Natural killer cell treated with Interleukin-12 subunit alpha and Interleukin-12 subunit beta and Interleukin-15 and Interleukin-18, amount 100 ng/mL, for 72 hours (primary cell): ENCODE results near the gene CNIH3. TPM values are rescaled to one million over a fixed set of nuclear protein-coding genes. Genes with fewer than 3 reads are reported as not detected.

Experiments used
- ATAC-seq, 2 donors: fragments of 150-1000 bp; cut with Tn5 transposase in 1 of 2; sonication (Bioruptor Pico), chemical (Tn5 transposase) in 1 of 2; 2 replicates each; pipeline ENCODE4 v1.10.0; 2021
- DNase-seq: peaks from one replicate; pipeline ENCODE4 v3.0.0; 2022; ENCODE audit warnings: low spot score
- H3K27ac Mint-ChIP-seq, 2 donors: 1 replicate in 1 of 2; 2 replicates in 1 of 2; pipeline ENCODE4 v1.8.0; 2022; ENCODE audit warnings: mixed read lengths in 2 of 2, mild to moderate bottlenecking in 1 of 2, moderate library complexity in 1 of 2
- H3K27me3 Mint-ChIP-seq, 2 donors: 1 replicate in 1 of 2; 2 replicates in 1 of 2; pipeline ENCODE4 v1.8.0; 2022; ENCODE audit warnings: mixed read lengths in 2 of 2
- H3K36me3 Mint-ChIP-seq: one replicate; pipeline ENCODE4 v1.8.0; 2022; ENCODE audit warnings: mixed read lengths
- H3K4me1 Mint-ChIP-seq, 2 donors: 1 replicate in 1 of 2; 2 replicates in 1 of 2; pipeline ENCODE4 v1.8.0; 2022; ENCODE audit warnings: low read depth in 2 of 2, mixed read lengths in 2 of 2, mild to moderate bottlenecking in 1 of 2
- H3K4me3 Mint-ChIP-seq: one replicate; pipeline ENCODE4 v1.8.0; 2022; ENCODE audit warnings: mixed read lengths
- H3K9me3 Mint-ChIP-seq: 2 replicates; pipeline ENCODE4 v1.8.0; 2022; ENCODE audit warnings: mixed read lengths
- total RNA-seq, 2 donors: library from RNA; stranded (reverse); gene quantifications; one replicate each; pipeline ENCODE4 v1.2.3, GENCODE V29; 2022

Gene CNIH3
- total RNA-seq, 2 donors from 2014 or later, result 1.5 TPM

DNA sequence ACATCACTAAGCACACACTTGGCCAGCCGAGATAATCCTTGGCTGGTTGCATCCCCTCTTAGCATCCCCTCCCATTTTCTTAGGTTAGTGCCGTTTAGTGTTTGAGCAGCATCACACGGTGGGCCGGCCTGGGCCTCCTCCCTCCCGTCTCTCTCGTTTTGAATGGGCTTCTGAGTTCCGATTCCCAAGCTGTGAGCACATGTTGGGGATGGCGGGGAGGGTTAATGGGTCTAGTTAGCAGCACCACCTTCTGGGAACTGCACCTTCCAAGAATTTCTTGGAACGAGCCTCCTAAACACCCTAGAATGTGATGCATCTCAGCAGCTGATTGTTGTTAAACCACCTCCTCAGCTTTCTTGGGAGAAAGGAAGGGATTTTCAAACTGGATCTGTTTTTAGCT, 73.3 kb downstream of the CNIH3 start:
- ATAC-seq, result no peak

DNA sequence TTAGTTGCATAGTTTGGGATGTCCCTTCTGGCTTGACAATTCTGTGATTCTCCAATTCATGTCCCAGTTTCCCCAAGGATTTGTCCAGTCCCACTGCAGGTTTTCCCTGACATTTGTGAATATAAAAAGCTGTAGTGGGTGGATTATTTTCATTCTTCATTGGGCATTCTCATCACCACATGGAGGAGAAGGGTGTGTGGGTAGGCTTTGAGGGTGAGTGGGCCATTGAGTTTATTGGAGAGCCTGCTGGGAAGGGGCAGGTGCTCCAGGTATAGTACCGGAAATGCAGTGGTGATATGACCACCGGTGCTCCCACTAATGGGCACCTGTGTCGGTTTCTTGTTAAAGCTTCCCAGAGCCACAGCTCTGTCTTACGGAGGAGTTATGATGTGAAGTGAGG, 74.5 kb downstream of the CNIH3 start:
- H3K27me3 Mint-ChIP-seq, result peaks cover 5 to 6% of the 10 kb centered on the region in 2 donors
- DNase-seq, result no peak
- no peaks in the 10 kb centered on the region for H3K4me1 Mint-ChIP-seq
- H3K36me3 Mint-ChIP-seq, result no peaks in the 10 kb centered on the region
- no peak overlapping the region for H3K27ac Mint-ChIP-seq
- no peak overlapping the region for H3K4me3 Mint-ChIP-seq
- ATAC-seq, result no peak
- no peaks in the 10 kb centered on the region for H3K9me3 Mint-ChIP-seq

More for the DNA sequence above, 73.3 kb downstream of the CNIH3 start:
- no peak overlapping the region for H3K27ac Mint-ChIP-seq
- no peak overlapping the region for H3K4me3 Mint-ChIP-seq
- no peaks in the 10 kb centered on the region for H3K36me3 Mint-ChIP-seq
- no peaks in the 10 kb centered on the region for H3K4me1 Mint-ChIP-seq
- no peak for DNase-seq
- no peaks in the 10 kb centered on the region for H3K9me3 Mint-ChIP-seq
- H3K27me3 Mint-ChIP-seq, result peaks cover 5 to 6% of the 10 kb centered on the region in 2 donors

DNA sequence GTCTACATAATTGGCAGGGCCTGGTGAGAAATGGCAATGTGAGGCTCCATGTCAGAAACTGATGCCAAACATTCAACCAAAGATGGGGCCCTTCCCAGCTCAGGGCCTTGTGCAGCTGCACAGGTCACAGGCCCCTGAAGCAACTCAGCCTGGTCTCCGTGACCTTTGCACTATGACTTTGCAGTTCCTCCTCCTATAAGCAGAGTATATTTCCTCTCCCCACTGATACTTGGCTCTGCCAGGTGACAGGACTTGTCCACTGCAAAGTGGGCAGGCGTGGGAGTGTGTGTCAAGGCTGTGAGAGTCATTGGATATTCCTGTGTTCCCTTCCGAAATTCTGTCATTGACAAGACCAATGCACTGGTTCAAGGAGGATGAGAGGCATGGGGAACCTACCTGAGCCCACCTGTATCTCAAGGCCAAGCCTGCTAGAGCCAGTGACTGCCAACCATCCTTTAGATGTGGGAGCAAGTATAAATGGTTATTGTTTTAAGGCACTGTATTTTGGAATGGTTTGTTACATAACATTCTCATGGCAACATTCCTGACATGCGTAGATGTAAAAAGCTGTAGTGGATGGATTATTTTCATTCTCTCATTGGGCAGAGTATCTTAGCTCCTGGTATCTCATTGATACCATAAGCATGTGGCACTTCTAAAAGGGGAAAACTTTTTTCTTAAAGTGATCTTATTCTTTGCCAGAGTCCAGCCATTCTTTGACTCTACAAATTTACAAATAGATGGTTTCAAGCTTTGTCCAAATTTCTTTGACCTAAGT, 75.2 kb downstream of the CNIH3 start:
- no peak for DNase-seq
- Mint-ChIP-seq H3K4me3 (no peak overlapping the region), H3K36me3 (no peaks in the 10 kb centered on the region), H3K27ac (no peak overlapping the region), H3K4me1 (no peaks in the 10 kb centered on the region), H3K27me3 (peaks cover 8 to 14% of the 10 kb centered on the region in 2 donors), H3K9me3 (no peaks in the 10 kb centered on the region)
- no peak for ATAC-seq

DNA sequence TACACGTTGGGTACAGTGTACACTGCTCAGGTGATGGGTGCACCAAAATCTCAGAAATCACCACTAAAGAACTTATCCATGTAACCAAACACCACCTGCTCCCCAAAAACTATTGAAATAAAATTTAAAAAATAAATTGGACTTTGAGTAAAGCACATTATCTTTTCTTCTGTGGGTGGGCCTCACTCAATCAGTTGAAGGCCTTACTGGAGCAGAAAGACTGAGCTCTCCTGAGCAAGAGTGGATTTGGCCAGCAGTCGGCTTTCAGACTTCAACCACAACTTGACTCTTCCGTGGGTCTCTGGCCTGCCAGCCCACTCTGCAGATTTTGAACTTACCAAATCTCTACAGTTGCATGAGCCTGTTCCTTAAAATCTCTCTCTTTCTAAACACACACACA, 78.9 kb downstream of the CNIH3 start:
- H3K9me3 Mint-ChIP-seq, result no peaks in the 10 kb centered on the region
- no peak overlapping the region for H3K4me3 Mint-ChIP-seq
- ATAC-seq (no peak), DNase-seq (no peak)
- peaks cover 4 to 12% of the 10 kb centered on the region in 2 donors for H3K27me3 Mint-ChIP-seq
- H3K4me1 Mint-ChIP-seq, result no peaks in the 10 kb centered on the region
- H3K27ac Mint-ChIP-seq, result no peak overlapping the region
- H3K36me3 Mint-ChIP-seq, result no peaks in the 10 kb centered on the region

DNA sequence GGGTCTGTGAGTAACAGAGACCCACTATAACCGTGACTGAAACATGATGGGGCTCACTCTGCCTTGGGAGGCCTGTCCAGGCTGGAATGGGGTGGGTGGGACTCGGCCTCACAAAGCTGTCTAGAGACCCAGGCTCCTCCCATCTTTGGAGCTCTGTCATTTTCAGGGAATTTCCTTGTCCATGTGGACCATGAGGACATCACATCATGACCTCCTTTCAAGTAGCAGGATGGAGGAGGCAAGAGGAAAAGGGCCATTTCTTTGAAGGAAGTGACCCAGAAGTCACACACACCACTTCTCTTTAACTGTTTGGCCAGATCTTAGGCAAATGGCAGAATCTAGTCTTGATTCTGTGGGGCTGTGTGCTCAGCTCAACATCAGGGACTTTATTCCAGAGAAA, 79.9 kb downstream of the CNIH3 start:
- no peak for DNase-seq
- Mint-ChIP-seq H3K4me3 (no peak overlapping the region), H3K27ac (no peak overlapping the region), H3K36me3 (no peaks in the 10 kb centered on the region), H3K27me3 (peaks cover 4 to 12% of the 10 kb centered on the region in 2 donors), H3K4me1 (no peaks in the 10 kb centered on the region), H3K9me3 (no peaks in the 10 kb centered on the region)
- no peak for ATAC-seq

DNA sequence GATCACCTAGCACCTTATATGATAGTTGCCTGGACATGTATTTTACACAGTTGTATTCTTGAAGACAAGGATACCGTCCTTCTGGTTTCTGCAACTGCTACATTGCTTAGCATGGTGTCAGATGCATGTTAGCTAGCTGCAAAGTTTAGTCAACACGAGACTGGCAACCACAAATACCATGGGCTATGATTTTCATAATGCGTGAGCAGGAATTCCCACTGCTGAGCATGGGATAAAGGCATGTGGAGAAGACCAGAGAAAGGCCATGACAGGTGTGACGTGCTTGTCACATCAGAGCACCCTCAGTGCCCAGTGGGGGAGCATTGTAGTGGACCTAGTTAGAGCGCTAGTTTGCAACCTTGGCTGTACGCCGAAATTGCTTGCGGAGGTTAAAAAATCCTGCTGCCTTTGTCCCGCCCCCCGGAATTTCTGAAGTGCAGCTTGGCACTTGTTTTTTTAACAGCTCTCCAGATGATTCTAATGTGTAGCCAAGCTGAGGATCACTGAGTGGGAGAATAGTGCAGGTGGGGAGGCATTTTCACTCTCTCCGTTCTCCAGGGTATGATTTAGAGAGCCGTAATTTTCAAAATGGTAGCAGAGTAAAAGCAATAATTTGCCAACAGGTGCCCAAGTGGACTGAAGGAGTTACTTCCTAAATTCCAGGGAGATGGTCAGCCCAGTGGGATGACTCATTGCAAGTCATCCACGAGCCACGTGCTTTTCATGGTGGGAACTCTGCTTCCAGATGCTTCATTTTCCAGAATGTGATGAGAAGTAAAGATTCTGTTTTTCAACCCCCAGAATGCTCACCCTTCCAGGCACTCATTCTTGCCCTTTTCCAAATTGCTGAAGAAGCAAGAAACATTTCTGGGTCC, 81.0 kb downstream of the CNIH3 start:
- H3K4me1 Mint-ChIP-seq, result no peaks in the 10 kb centered on the region
- H3K4me3 Mint-ChIP-seq, result no peak overlapping the region
- peaks cover 4 to 12% of the 10 kb centered on the region in 2 donors for H3K27me3 Mint-ChIP-seq
- DNase-seq (no peak), ATAC-seq (no peak)
- no peaks in the 10 kb centered on the region for H3K9me3 Mint-ChIP-seq
- H3K27ac Mint-ChIP-seq, result no peak overlapping the region
- no peaks in the 10 kb centered on the region for H3K36me3 Mint-ChIP-seq

DNA sequence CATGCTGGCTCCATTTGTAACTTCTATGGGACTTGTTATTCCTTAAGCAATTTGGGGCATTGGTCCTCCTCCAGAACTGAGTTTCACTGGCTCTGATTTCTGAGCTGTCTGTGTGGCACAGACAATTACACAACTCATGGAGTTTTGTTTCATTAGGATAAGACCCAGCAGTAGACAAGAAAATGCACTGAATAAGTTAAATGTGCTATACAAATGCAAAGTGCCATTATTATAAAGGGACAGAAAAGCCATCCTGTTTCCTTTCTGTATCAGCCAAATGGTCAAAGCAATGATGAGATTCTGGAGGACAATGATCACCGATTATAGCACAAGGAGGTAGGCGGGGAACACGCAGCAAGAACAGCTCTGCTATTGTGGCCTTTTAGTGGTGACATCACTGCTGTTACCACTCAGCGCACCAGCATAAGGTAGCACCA, 81.9 kb downstream of the CNIH3 start:
- Mint-ChIP-seq H3K27ac (no peak overlapping the region), H3K36me3 (no peaks in the 10 kb centered on the region), H3K4me3 (no peak overlapping the region), H3K4me1 (no peaks in the 10 kb centered on the region), H3K27me3 (peaks cover 4 to 12% of the 10 kb centered on the region in 2 donors), H3K9me3 (no peaks in the 10 kb centered on the region)
- ATAC-seq, result no peak
- DNase-seq, result no peak

DNA sequence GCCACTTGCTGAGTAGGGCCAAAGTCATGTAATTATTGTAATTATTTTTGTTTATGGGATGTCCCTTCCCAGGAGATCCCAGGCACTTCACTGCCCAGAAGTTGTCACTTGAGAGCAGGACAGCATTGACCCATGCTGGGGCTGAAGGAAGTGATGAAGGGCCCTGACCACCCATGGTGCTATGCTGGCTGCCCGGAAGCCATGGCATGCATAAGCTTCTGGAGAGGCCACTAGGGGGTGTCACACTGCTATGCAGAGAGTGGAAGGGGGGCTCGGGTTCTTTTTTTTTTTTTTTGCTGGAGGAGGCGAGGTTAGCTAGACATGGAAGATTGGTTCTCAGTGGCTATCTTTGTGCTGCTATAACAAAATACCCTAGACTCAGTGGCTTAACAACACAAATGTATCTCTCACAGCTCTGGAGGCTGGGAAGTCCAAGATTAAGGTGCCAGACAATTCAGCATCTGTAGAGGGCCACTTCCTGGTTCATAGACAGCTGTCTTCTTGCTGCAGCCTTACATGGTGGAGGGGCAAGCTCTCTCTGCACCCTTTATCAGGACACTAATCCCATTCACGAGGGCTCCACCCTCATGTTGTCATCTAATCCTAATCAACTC, 84.9 kb downstream of the CNIH3 start:
- ATAC-seq (no peak), DNase-seq (no peak)
- no peak overlapping the region for H3K4me3 Mint-ChIP-seq

DNA sequence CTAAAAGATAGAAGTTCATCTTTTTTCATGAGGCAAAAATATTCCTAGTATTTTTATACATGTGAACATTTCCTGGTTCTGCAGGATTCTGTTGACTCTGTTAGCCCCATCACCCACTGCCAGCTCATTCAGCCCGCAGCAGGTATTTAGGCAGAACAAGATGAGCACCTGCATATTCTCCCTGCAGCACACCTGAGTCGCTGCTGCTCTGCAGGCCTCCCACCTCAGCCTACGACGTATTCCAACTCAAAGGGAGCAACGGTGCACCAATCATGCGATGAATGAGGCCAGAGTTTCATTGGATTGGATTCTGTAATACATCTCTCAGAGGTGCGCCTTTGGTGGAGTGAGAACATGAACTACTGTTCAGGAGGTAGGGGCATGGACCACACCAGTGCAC, 87.6 kb downstream of the CNIH3 start:
- H3K27me3 Mint-ChIP-seq, result peaks cover 9 to 10% of the 10 kb centered on the region in 2 donors
- DNase-seq (no peak), ATAC-seq (no peak)
- H3K27ac Mint-ChIP-seq, result no peak overlapping the region
- H3K9me3 Mint-ChIP-seq, result no peaks in the 10 kb centered on the region
- no peaks in the 10 kb centered on the region for H3K36me3 Mint-ChIP-seq
- no peaks in the 10 kb centered on the region for H3K4me1 Mint-ChIP-seq
- no peak overlapping the region for H3K4me3 Mint-ChIP-seq

More for the DNA sequence above, 84.9 kb downstream of the CNIH3 start:
- H3K4me1 Mint-ChIP-seq, result no peaks in the 10 kb centered on the region
- peaks cover 0 to 5% of the 10 kb centered on the region in 2 donors for H3K27me3 Mint-ChIP-seq
- H3K36me3 Mint-ChIP-seq, result no peaks in the 10 kb centered on the region
- H3K9me3 Mint-ChIP-seq, result no peaks in the 10 kb centered on the region
- H3K27ac Mint-ChIP-seq, result no peak overlapping the region

DNA sequence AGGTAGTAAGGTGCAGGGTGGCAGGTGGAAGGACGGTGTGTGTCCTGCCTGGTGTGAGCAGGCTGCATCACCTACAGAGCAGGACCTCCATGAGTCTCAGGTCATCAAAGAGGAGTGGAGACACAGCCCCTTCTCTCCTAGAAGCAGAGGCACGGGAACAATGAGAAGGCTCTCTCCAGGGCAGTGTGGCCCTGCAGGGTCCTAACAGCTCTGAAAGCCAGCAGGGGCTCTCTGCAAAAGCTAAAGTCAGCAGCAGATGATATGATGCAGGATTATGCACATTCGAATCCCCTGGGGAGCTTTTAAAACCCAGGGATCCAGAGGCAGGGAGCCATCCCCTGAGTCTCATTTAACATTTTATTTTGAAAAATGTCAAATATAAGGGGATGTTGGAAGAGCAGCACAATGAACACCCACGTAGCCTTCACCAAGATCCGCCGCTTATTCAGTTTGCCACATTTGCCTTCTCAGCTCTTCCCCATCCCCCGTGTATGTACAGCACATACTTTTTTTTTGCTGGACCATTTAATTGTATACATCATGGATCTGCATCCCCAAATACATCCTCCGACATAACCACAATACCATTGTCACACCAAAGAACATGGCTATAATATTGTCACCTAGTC, 88.1 kb downstream of the CNIH3 start:
- Mint-ChIP-seq H3K9me3 (no peaks in the 10 kb centered on the region), H3K27me3 (peaks cover 9 to 11% of the 10 kb centered on the region in 2 donors), H3K36me3 (no peaks in the 10 kb centered on the region), H3K4me1 (no peaks in the 10 kb centered on the region), H3K4me3 (no peak overlapping the region), H3K27ac (no peak overlapping the region)
- DNase-seq (no peak), ATAC-seq (peak in 1 of 2 donors; percentile 28)

DNA sequence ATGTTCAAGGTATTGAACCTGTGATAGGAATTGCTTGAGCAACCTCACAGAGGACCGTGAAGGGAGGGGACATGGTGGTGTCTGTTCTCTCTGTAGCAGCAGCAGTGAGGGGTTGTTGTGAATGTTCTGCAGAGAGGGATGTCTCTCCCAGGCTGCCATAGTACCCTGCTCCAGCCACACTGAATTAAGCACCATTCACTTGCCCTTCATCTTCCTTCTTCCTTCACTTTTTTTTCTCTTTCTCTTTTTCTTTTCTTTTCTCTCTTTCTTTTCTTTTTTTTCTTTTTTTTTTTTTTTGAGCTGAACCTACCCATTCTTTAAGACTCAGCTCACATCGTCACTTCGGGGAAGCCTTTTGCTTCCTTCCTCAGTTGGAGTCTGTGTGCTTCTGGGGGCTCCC, 89.5 kb downstream of the CNIH3 start:
- H3K4me3 Mint-ChIP-seq, result no peak overlapping the region
- H3K36me3 Mint-ChIP-seq, result no peaks in the 10 kb centered on the region
- H3K27ac Mint-ChIP-seq, result no peak overlapping the region
- ATAC-seq (no peak), DNase-seq (no peak)
- no peaks in the 10 kb centered on the region for H3K9me3 Mint-ChIP-seq
- peaks cover 9 to 11% of the 10 kb centered on the region in 2 donors for H3K27me3 Mint-ChIP-seq
- H3K4me1 Mint-ChIP-seq, result no peaks in the 10 kb centered on the region

DNA sequence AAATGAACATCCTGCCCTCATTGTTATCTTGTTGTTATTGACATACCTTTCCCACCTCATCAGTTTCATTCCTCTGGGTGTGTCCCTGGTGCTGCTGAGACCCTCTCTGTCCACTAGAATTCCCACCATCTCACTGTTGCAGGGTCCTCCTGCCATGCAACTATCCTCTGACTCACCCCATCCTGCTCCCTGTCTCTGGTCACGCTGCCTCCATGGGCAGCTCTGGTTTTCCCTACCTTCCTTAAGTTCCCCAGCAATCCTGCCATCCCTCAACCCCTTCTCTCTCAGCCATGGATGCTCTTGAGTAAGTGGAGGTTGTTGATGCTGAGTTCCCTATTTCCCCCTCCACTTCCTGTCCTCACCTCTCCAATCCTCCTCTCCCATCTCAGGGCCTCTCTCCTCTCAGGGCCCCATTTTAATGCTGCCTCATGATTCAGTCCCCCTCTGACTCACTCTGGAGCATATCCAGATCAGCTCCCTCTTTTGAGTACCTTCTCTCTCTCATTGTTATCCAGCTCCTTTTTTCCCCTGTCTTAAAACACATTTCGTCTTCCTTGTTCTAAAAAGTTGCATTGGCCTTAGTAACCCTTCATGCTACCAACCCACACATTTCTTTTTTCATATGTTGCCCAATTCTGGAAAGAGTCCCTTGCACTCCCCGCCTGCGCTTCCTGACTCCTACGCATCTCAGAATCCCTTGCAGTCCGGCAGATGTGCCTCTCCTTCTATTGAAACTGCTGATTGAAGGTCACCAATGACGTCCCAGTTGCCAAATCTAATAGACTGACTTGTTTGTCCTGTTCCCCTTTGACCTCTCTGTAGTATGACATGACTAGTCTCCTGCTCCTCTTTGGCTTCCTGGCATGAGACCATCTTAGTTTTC, 92.0 kb downstream of the CNIH3 start:
- no peaks in the 10 kb centered on the region for H3K36me3 Mint-ChIP-seq
- no peaks in the 10 kb centered on the region for H3K4me1 Mint-ChIP-seq
- no peak for ATAC-seq
- no peak for DNase-seq
- peaks cover 11% of the 10 kb centered on the region in 2 donors for H3K27me3 Mint-ChIP-seq
- no peaks in the 10 kb centered on the region for H3K9me3 Mint-ChIP-seq
- no peak overlapping the region for H3K27ac Mint-ChIP-seq
- H3K4me3 Mint-ChIP-seq, result no peak overlapping the region

DNA sequence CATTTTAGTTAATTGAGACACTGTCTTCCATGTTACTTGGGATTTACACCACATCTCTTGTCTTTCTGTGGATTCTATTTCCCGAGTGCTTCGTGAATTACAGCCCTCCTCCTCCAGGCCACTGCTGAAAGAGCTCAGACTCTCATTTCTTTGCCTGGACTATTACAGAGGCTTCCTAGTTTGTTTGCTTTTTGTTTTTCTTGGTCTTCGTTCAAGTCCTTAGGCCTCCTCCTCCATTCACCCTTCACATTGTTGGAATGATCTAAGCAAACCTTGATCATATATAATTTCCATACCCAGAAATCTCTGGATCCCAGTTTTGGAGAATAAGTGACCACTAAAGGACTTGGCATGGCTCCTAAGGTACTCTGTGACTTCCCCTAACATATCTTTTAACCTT, 94.1 kb downstream of the CNIH3 start:
- DNase-seq (no peak), ATAC-seq (no peak)
- no peak overlapping the region for H3K27ac Mint-ChIP-seq
- H3K4me3 Mint-ChIP-seq, result no peak overlapping the region
- peaks cover 12 to 17% of the 10 kb centered on the region in 2 donors for H3K27me3 Mint-ChIP-seq
- H3K9me3 Mint-ChIP-seq, result no peaks in the 10 kb centered on the region
- H3K36me3 Mint-ChIP-seq, result no peaks in the 10 kb centered on the region
- no peaks in the 10 kb centered on the region for H3K4me1 Mint-ChIP-seq
